D721Med (cell line): ENCODE data around the gene RTN4RL1.

Source experiments
- DNase-seq: peaks from one replicate; pipeline ENCODE4 v3.0.0; 2011; ENCODE audit warnings: low spot score; ENCODE audit not compliant: insufficient read length
- FAIRE-seq: peaks from 2 replicates; lab custom pipeline; 2011; peaks lifted over from hg19 to GRCh38; lab: Jason Lieb, UNC
- TF ChIP-seq, protein P1 (sequence below): IDR thresholded peaks from 2 replicates; pipeline ENCODE4 v1.5.1; 2012; ENCODE audit warnings: mild to moderate bottlenecking, control low read depth; ENCODE audit not compliant: insufficient read depth; ENCODE audit errors: missing control alignments

The RTN4RL1 gene

GRCh38 chr17:1931844-1932579 is 93.1 kb downstream of the RTN4RL1 start:
- no peak for FAIRE-seq
- TF ChIP-seq, protein P1, sequence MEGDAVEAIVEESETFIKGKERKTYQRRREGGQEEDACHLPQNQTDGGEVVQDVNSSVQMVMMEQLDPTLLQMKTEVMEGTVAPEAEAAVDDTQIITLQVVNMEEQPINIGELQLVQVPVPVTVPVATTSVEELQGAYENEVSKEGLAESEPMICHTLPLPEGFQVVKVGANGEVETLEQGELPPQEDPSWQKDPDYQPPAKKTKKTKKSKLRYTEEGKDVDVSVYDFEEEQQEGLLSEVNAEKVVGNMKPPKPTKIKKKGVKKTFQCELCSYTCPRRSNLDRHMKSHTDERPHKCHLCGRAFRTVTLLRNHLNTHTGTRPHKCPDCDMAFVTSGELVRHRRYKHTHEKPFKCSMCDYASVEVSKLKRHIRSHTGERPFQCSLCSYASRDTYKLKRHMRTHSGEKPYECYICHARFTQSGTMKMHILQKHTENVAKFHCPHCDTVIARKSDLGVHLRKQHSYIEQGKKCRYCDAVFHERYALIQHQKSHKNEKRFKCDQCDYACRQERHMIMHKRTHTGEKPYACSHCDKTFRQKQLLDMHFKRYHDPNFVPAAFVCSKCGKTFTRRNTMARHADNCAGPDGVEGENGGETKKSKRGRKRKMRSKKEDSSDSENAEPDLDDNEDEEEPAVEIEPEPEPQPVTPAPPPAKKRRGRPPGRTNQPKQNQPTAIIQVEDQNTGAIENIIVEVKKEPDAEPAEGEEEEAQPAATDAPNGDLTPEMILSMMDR, result no peak
- DNase-seq, result no peak

DNA sequence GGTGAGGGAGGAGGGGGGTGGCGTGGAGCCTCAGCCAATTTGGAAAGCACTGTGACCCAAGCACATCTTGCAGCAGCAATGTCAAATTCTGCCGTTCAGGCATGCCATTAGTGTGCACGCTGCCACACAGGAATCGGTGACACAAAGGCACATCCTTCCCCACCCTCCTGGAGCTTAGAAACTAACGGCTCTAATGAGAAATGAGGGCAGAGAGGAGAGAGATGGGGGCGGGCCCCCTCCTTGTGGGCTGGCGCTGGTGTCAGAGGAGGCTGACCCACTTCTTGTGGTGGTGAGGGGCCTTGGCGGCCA is 94.8 kb downstream of the RTN4RL1 start:
- TF ChIP-seq, protein P1, result no peak
- FAIRE-seq (no peak), DNase-seq (no peak)

- no peak for FAIRE-seq
- peak; percentile 36 for DNase-seq
These were observed 96.2 kb downstream of the RTN4RL1 start for GRCh38 chr17:1928976-1929375.

GRCh38 chr17:1920948-1921351 is 104.2 kb downstream of the RTN4RL1 start:
- DNase-seq (no peak), FAIRE-seq (no peak)
- TF ChIP-seq, protein P1, result no peak

More at GRCh38 chr17:1928976-1929375, 96.2 kb downstream of the RTN4RL1 start:
- TF ChIP-seq, protein P1, result no peak

DNA sequence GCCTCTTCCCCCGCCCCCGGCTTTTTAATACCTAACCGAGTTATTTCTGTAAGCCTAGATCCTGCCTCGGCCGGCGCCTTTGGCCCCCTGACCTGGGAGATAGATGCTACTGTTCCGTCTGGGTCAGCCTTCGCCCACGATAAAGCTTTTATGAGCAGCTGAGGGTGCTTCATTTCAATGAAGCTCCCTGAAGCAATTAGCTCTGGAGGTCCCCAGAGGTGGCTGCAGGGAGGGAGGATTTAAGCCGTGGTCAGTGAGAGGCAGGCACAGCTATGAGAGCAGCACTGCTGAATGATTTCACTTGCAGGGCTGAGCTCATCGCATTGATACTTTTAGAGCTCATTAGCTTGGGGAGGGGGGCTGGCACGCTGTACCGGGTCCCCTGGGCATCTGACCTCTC is 105.9 kb downstream of the RTN4RL1 start:
- TF ChIP-seq, protein P1, result no peak
- no peak for FAIRE-seq
- DNase-seq, result no peak

- FAIRE-seq (no peak), DNase-seq (no peak)
- TF ChIP-seq, protein P1, result no peak
These were observed 106.6 kb downstream of the RTN4RL1 start for GRCh38 chr17:1918346-1919162.
